ENCODE results near the gene STYXL2. TPM values are rescaled to one million over a fixed set of nuclear protein-coding genes. Genes with fewer than 3 reads are reported as not detected.
A peak's percentile ranks its signal among the peaks of the same experiment; 100 is the strongest.

Gene STYXL2
- total RNA-seq, 1 experiment from 2014 or later = not detected

DNA sequence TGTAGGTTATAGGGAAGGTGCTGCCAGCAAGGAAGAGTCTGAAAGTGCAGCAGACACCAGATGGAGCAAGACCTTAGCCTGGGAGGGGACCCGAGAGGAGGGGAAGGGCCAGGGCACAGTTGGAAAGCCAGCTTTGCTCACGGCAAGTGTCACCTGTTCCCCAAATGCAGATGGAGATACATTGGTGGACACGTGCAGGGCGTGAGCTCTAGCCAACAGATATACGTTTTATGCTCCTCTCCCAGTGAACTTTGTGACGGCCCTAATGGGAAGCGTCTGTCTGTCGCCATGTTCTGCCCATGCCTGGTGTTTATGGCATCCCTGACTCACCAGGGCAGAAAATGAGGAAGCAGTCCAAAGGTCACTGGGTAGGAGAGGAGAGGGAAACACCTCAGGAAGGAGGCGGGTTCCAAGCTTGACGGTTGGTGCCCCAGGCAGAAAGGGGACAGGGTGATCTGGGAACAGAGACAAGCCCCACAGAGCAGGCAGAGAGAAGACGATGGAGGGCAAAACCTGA, 11.3 kb upstream of the STYXL2 start:
- Histone ChIP-seq H3K27ac (ENCODE audit: low read length) (no peak overlapping the region), H3K9me3 (ENCODE audit: control insufficient read depth, insufficient read depth, low read depth, low read length) (no peaks in the 10 kb centered on the region), H3K4me3 (ENCODE audit: low read depth in 2 of 2, low read length in 2 of 2) (no peak overlapping the region), H3K4me1 (ENCODE audit: control insufficient read depth, insufficient read depth, low read length) (no peaks in the 10 kb centered on the region; the same call in 1 of the 2 replicates), H3K36me3 (ENCODE audit: control insufficient read depth, insufficient read depth, low read length) (no peaks in the 10 kb centered on the region), H3K27me3 (ENCODE audit: control insufficient read depth, insufficient read depth, low read length) (peaks cover 8% of the 10 kb centered on the region; the same call in 1 of the 2 replicates)
- peak; percentile 71 for ATAC-seq
- TF ChIP-seq, protein P1, sequence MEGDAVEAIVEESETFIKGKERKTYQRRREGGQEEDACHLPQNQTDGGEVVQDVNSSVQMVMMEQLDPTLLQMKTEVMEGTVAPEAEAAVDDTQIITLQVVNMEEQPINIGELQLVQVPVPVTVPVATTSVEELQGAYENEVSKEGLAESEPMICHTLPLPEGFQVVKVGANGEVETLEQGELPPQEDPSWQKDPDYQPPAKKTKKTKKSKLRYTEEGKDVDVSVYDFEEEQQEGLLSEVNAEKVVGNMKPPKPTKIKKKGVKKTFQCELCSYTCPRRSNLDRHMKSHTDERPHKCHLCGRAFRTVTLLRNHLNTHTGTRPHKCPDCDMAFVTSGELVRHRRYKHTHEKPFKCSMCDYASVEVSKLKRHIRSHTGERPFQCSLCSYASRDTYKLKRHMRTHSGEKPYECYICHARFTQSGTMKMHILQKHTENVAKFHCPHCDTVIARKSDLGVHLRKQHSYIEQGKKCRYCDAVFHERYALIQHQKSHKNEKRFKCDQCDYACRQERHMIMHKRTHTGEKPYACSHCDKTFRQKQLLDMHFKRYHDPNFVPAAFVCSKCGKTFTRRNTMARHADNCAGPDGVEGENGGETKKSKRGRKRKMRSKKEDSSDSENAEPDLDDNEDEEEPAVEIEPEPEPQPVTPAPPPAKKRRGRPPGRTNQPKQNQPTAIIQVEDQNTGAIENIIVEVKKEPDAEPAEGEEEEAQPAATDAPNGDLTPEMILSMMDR (IDR thresholded peaks at IDR 0.05) = no peak
- TF ChIP-seq SIN3A (IDR thresholded peaks at IDR 0.05; ENCODE audit: borderline replicate concordance, insufficient read depth, low read depth, low read length) (no peak), POLR2AphosphoS5 (IDR thresholded peaks at IDR 0.05; ENCODE audit: low read depth, low read length) (no peak), TCF7L2 (IDR thresholded peaks at IDR 0.05; ENCODE audit: low read depth, low read length) (no peak)
- TF ChIP-seq, protein P2, sequence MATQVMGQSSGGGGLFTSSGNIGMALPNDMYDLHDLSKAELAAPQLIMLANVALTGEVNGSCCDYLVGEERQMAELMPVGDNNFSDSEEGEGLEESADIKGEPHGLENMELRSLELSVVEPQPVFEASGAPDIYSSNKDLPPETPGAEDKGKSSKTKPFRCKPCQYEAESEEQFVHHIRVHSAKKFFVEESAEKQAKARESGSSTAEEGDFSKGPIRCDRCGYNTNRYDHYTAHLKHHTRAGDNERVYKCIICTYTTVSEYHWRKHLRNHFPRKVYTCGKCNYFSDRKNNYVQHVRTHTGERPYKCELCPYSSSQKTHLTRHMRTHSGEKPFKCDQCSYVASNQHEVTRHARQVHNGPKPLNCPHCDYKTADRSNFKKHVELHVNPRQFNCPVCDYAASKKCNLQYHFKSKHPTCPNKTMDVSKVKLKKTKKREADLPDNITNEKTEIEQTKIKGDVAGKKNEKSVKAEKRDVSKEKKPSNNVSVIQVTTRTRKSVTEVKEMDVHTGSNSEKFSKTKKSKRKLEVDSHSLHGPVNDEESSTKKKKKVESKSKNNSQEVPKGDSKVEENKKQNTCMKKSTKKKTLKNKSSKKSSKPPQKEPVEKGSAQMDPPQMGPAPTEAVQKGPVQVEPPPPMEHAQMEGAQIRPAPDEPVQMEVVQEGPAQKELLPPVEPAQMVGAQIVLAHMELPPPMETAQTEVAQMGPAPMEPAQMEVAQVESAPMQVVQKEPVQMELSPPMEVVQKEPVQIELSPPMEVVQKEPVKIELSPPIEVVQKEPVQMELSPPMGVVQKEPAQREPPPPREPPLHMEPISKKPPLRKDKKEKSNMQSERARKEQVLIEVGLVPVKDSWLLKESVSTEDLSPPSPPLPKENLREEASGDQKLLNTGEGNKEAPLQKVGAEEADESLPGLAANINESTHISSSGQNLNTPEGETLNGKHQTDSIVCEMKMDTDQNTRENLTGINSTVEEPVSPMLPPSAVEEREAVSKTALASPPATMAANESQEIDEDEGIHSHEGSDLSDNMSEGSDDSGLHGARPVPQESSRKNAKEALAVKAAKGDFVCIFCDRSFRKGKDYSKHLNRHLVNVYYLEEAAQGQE (IDR thresholded peaks at IDR 0.05; ENCODE audit: insufficient read depth in 1 of 2, low read depth in 2 of 2, low read length in 1 of 2) = no peak
- intact Hi-C loops (cut with micrococcal nuclease; ENCODE audit: unreplicated experiment) (no loop called here), in situ Hi-C loops (cut with HindIII; ENCODE audit: low pct_unique_long_range_greater_than_20kb, low sequenced_read_pairs) (no loop called here)
- BruUV-seq (replicated peaks) = no TSS peak
- POLR2A ChIA-PET = no interaction called here
- DNase-seq (ENCODE audit: low read depth, low spot score) = no peak
- CTCF ChIA-PET = no interaction called here

DNA sequence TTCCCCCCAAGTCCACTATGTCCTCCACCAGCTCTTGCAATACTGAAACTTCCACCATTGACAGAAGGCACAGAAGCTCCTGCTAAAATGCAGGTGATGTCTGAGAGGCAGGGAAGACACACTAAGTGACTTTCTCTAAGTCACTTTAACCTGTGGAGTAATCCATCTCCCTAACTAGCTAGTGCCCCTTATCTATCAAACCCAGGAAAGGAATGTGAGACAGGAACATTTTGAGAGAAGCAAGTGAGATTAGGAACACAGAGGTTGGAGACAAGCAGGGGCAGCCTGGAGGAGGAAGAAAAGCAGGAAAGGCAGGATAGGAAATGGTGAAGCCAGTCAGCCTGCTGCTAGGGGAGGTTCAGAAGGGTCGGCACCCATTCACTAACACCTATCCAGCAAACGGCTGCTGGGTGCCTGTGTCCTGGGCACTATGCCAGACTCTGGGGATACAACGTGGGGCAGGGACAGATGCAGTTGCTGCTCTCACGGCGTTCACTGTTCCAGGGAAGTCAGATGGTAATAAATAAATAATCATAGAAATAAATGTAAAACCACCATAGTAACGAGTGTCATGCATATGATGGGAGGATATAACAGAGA, 10.7 kb upstream of the STYXL2 start:
- ATAC-seq = no peak
- Histone ChIP-seq H3K36me3 (ENCODE audit: control insufficient read depth, insufficient read depth, low read length) (no peaks in the 10 kb centered on the region), H3K4me3 (ENCODE audit: low read depth in 2 of 2, low read length in 2 of 2) (no peak overlapping the region), H3K27ac (ENCODE audit: low read length) (no peak overlapping the region), H3K27me3 (ENCODE audit: control insufficient read depth, insufficient read depth, low read length) (peaks cover 6% of the 10 kb centered on the region; the same call in 1 of the 2 replicates), H3K4me1 (ENCODE audit: control insufficient read depth, insufficient read depth, low read length) (no peaks in the 10 kb centered on the region; the same call in 1 of the 2 replicates), H3K9me3 (ENCODE audit: control insufficient read depth, insufficient read depth, low read depth, low read length) (no peaks in the 10 kb centered on the region)
- DNase-seq (ENCODE audit: low read depth, low spot score) = no peak
- no TSS peak for BruUV-seq (replicated peaks)
- in situ Hi-C loops (cut with HindIII; ENCODE audit: low pct_unique_long_range_greater_than_20kb, low sequenced_read_pairs) (no loop called here), intact Hi-C loops (cut with micrococcal nuclease; ENCODE audit: unreplicated experiment) (no loop called here)
- TF ChIP-seq TCF7L2 (IDR thresholded peaks at IDR 0.05; ENCODE audit: low read depth, low read length) (no peak), SIN3A (IDR thresholded peaks at IDR 0.05; ENCODE audit: borderline replicate concordance, insufficient read depth, low read depth, low read length) (no peak), POLR2AphosphoS5 (IDR thresholded peaks at IDR 0.05; ENCODE audit: low read depth, low read length) (no peak)
- TF ChIP-seq, protein P2 (IDR thresholded peaks at IDR 0.05; ENCODE audit: insufficient read depth in 1 of 2, low read depth in 2 of 2, low read length in 1 of 2) = no peak
- TF ChIP-seq, protein P1 (IDR thresholded peaks at IDR 0.05) = no peak
- POLR2A ChIA-PET = no interaction called here
- CTCF ChIA-PET = no interaction called here

Measured in Panc1 (cell line).